ENCODE data around the gene WDR37.

GRCh38 chr10:1122349-1122748 lies 66.2 kb downstream of the WDR37 start:
- TF ChIP-seq CTCF (IDR thresholded peaks at IDR 0.05; ENCODE audit: low read depth, low read length, poor library complexity, severe bottlenecking): no peak
- TF ChIP-seq EZH2phosphoT487 (IDR thresholded peaks at IDR 0.05; ENCODE audit: borderline replicate concordance, low read length): no peak

All from DOHH2 (cell line).